ENCODE data around the gene LRCH1. TPM values are rescaled to one million over a fixed set of nuclear protein-coding genes. Genes with fewer than 3 reads are reported as not detected.

The LRCH1 gene
- total RNA-seq, 4 donors from 2014 or later: 34.3 to 43.9 (median 40.3) TPM

- no peak overlapping the region for H3K4me3 ChIP-seq (ENCODE audit: low read depth, poor library complexity, severe bottlenecking)
- DNase-seq (ENCODE audit: low spot score in 2 of 2): no peak
- TF ChIP-seq POLR2A (IDR thresholded peaks at IDR 0.05): no peak
- TF ChIP-seq, protein P1, sequence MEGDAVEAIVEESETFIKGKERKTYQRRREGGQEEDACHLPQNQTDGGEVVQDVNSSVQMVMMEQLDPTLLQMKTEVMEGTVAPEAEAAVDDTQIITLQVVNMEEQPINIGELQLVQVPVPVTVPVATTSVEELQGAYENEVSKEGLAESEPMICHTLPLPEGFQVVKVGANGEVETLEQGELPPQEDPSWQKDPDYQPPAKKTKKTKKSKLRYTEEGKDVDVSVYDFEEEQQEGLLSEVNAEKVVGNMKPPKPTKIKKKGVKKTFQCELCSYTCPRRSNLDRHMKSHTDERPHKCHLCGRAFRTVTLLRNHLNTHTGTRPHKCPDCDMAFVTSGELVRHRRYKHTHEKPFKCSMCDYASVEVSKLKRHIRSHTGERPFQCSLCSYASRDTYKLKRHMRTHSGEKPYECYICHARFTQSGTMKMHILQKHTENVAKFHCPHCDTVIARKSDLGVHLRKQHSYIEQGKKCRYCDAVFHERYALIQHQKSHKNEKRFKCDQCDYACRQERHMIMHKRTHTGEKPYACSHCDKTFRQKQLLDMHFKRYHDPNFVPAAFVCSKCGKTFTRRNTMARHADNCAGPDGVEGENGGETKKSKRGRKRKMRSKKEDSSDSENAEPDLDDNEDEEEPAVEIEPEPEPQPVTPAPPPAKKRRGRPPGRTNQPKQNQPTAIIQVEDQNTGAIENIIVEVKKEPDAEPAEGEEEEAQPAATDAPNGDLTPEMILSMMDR (IDR thresholded peaks at IDR 0.05): no peak
- WGBS, 2 donors: 85 to 89% methylated on average over 4 of the region's 4 CpGs
- intact Hi-C loops (cut with DNase I; ENCODE audit: low total_unique reads): no loop called here
Measured at GRCh38 chr13:46587807-46588418, 34.9 kb downstream of the LRCH1 start.

DNA sequence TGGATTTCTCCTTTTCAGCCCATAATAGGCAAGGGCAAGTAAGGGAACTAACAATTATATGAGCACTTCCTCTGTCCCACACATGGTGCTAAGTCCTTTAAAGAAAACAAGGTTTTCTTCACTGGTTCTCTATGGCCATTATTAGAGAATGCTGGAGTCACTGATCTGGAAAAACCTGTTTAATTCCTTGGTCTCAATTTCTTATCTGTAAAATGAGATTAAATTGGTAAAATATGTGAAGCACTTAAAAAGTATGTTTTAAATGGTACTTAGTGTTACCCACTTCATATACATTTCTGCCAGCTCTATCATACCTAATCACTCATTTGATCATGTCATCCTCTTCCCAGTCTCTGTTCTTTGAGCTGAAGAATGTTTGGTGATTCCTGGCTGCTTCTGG is 39.4 kb downstream of the LRCH1 start:
- TF ChIP-seq, protein P1 (IDR thresholded peaks at IDR 0.05): no peak
- TF ChIP-seq POLR2A (IDR thresholded peaks at IDR 0.05): no peak
- DNase-seq (ENCODE audit: low spot score in 2 of 2): no peak
- intact Hi-C loops (cut with DNase I; ENCODE audit: low total_unique reads): no loop called here
- no peak overlapping the region for H3K4me3 ChIP-seq (ENCODE audit: low read depth, poor library complexity, severe bottlenecking)

DNA sequence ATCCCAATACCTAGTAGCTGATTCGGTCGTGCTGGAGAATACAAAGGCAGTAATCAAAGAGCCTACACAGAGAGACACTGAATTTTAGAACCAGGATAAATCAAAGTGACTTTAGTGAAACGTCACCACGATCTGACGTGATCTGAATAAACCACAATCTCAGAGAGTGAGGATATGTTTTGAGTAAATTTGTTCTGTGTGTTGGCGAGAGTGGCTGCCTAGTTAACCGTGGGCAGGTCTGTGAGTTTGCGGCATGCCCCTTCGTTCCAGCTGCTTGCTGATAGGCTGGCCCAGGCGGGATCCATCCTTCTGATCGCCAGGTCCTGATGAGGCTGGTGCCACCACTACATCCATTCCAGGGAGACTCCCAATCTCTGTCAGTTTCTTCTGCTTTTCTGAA is 40.4 kb downstream of the LRCH1 start:
- intact Hi-C loops (cut with DNase I; ENCODE audit: low total_unique reads): no loop called here
- 92% methylated on average over 11 of the region's 11 CpGs for WGBS, 2 donors
- H3K4me3 ChIP-seq (ENCODE audit: low read depth, poor library complexity, severe bottlenecking): no peak overlapping the region
- no peak for DNase-seq (ENCODE audit: low spot score in 2 of 2)
- TF ChIP-seq POLR2A (IDR thresholded peaks at IDR 0.05): no peak
- TF ChIP-seq, protein P1 (IDR thresholded peaks at IDR 0.05): no peak

DNA sequence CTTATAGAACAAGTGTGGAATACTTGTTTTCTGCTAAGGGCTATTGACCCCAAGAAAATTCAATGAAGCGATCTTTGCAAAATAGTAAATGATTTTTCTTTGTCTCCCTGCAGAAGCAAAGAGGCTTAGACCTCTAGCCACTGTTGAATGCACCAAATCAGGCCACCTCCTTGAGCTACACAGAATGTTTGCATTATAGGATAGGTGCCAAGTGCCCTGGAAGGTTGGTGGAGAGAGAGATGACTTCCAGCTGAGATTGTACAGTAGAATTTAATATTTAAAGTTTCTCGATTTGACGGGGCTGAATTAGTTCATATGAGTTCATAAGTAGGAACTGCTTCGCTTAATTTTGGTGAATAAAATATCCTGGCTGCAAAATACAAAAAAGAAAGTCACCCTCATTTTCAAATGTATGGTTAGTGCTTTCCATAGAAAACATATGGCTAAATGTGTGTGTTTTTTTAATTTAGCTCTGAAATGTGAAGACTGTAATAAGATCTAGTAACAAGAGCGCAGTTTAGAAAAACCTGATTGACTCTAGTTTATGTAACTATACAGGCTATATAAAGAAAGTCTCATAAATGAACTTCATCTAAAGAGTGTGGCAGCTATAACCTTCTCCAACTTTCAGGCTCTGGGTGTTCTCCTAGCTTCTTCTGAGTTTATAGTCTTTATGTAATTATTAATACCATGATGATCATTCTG is 41.6 kb downstream of the LRCH1 start:
- 93 to 94% methylated on average over 5 of the region's 5 CpGs for WGBS, 2 donors
- no peak overlapping the region for H3K4me3 ChIP-seq (ENCODE audit: low read depth, poor library complexity, severe bottlenecking)
- intact Hi-C loops (cut with DNase I; ENCODE audit: low total_unique reads): no loop called here
- TF ChIP-seq POLR2A (IDR thresholded peaks at IDR 0.05): no peak
- TF ChIP-seq, protein P1 (IDR thresholded peaks at IDR 0.05): no peak
- no peak for DNase-seq (ENCODE audit: low spot score in 2 of 2)

DNA sequence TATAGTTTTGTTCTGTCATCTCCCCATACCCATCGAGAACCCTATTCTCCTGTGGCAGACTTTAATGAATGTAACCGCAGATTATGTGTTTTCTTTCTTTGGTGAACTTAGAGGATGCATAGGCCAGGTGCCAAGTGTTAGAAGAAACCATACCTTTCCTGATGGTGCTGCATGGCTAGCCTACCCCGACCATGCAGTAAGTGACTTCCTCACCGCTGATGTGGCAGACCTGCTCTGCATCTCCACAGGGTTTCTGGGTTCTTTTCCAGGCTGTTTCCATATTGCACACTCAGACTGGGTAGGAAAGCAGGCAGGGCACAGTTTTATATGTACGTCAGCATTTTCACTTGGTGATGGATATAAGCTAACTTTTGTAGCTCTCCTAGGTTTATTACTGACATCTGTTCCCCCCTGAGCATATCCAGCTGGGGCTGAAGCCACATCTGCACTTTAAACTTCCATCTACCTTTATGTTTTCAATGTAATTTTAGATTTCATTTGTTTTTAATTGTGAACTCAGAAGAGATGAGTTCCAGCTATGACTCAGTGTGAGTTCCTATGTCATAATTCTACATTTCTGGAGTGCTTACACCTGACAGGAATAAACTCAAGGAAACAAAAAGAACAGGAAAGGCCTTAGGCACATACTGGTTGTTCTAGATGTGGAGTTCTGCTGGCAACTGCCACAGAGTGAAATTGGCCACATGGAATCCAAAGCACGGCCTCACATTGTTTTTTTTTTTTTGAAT is 42.3 kb downstream of the LRCH1 start:
- TF ChIP-seq, protein P1 (IDR thresholded peaks at IDR 0.05): no peak
- no peak for DNase-seq (ENCODE audit: low spot score in 2 of 2)
- H3K4me3 ChIP-seq (ENCODE audit: low read depth, poor library complexity, severe bottlenecking): no peak overlapping the region
- 43 to 45% methylated on average over 6 of the region's 6 CpGs for WGBS, 2 donors
- intact Hi-C loops (cut with DNase I; ENCODE audit: low total_unique reads): no loop called here

Data from lower leg skin (tissue), 4 donors.